Memory B cell (primary cell): ENCODE data around the gene BANP.
A peak's percentile ranks its signal among the peaks of the same experiment; 100 is the strongest.
"Not testable (repeated sequence)": the region's sequence is repeated elsewhere in the genome, so short reads cannot be mapped to it uniquely, and the experiment has no call there.

Source experiments
- ATAC-seq: fragments of 150-1000 bp; cut with Tn5 transposase; 2 replicates; pipeline ENCODE4 v1.10.0; 2021; ENCODE audit warnings: low read depth, mild to moderate bottlenecking, moderate library complexity
- DNase-seq, 2 donors: peaks; one replicate each; pipeline ENCODE4 v3.0.0; 2022; ENCODE audit warnings: low spot score in 2 of 2
- H3K27ac Mint-ChIP-seq: one replicate; pipeline ENCODE4 v1.8.0; 2022; ENCODE audit warnings: mild to moderate bottlenecking, moderate library complexity, mixed read lengths
- H3K27me3 Mint-ChIP-seq: one replicate; pipeline ENCODE4 v1.8.0; 2022; ENCODE audit warnings: mixed read lengths
- H3K36me3 Mint-ChIP-seq: one replicate; pipeline ENCODE4 v1.8.0; 2022; ENCODE audit warnings: mild to moderate bottlenecking, mixed read lengths
- H3K4me1 Mint-ChIP-seq: one replicate; pipeline ENCODE4 v1.8.0; 2022; ENCODE audit warnings: mixed read lengths
- H3K4me3 Mint-ChIP-seq: one replicate; pipeline ENCODE4 v1.8.0; 2022; ENCODE audit warnings: mild to moderate bottlenecking, moderate library complexity, mixed read lengths
- H3K9me3 Mint-ChIP-seq: one replicate; pipeline ENCODE4 v1.8.0; 2022; ENCODE audit warnings: mixed read lengths

The BANP gene

DNA sequence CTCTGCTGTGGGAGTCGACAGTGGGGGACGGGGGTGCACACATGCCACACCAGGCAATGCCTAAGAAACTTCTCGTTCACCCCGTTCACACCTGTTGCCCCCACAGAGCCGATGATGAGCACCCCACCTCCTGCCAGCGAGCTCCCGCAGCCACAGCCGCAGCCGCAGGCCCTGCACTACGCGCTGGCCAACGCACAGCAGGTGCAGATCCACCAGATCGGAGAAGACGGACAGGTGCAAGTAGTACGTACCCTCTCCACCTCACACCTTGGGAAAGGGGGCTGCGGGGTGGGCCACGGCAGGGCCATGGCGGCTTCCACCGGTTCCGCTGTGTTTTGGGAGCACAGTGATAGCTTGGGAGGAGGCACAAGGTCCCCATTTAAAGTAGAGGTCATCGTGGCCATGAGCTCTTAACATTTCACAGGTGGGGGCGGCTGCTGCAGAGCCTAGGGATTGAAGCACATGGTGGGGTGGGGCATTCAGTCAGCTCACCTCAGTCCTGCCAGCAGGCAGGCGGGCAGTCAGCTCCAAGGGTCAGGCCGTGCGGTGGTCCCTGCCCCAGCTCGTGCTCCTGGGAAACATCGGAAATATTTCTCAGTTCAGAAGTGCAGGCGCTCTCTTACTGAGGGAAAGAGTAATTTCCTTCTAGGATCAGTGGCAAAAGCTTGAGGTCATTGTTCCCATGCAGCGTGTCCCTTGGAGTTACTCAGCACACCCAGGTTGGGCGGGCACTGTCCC lies 81.9 kb downstream of the BANP start:
- H3K9me3 Mint-ChIP-seq, DNase-seq, H3K4me1 Mint-ChIP-seq, H3K4me3 Mint-ChIP-seq, H3K27me3 Mint-ChIP-seq, H3K27ac Mint-ChIP-seq, ATAC-seq: not testable (repeated sequence)
- H3K36me3 Mint-ChIP-seq: peaks cover 22% of the 10 kb centered on the region

DNA sequence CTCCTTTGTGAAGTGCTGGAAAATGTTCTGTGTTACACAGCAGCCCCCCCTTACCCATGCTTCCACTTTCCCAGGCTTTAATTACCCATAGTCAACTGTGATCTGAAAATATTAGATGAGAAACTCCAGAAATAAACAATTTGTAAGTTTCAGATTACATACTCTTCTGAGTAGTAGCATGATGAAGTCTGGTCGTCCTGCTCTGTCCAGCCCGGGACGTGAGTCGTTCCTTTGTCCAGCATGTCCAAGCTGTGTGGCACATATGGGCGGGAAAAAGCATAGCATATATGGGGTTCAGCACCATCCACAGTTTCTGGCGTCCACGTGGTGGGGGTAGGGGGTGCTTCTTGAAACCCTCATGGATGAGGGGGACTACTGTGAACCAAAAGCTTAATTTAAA lies 83.5 kb downstream of the BANP start:
- no peak for DNase-seq
- H3K4me1 Mint-ChIP-seq: no peaks in the 10 kb centered on the region
- no peaks in the 10 kb centered on the region for H3K9me3 Mint-ChIP-seq
- H3K4me3 Mint-ChIP-seq: no peak overlapping the region
- H3K36me3 Mint-ChIP-seq: peaks cover 23% of the 10 kb centered on the region
- no peak for ATAC-seq
- no peak overlapping the region for H3K27ac Mint-ChIP-seq
- H3K27me3 Mint-ChIP-seq: no peaks in the 10 kb centered on the region

- Mint-ChIP-seq H3K27me3 (no peaks in the 10 kb centered on the region), H3K9me3 (no peaks in the 10 kb centered on the region), H3K4me3 (no peak overlapping the region), H3K4me1 (no peaks in the 10 kb centered on the region), H3K27ac (no peak overlapping the region), H3K36me3 (peaks cover 25% of the 10 kb centered on the region)
- ATAC-seq: no peak
- DNase-seq: no peak
These were observed 84.1 kb downstream of the BANP start for GRCh38 chr16:88035292-88035691.

GRCh38 chr16:88035884-88036639 lies 84.8 kb downstream of the BANP start:
- H3K36me3 Mint-ChIP-seq: peaks cover 29% of the 10 kb centered on the region
- not testable (repeated sequence) for H3K27ac Mint-ChIP-seq, DNase-seq

DNA sequence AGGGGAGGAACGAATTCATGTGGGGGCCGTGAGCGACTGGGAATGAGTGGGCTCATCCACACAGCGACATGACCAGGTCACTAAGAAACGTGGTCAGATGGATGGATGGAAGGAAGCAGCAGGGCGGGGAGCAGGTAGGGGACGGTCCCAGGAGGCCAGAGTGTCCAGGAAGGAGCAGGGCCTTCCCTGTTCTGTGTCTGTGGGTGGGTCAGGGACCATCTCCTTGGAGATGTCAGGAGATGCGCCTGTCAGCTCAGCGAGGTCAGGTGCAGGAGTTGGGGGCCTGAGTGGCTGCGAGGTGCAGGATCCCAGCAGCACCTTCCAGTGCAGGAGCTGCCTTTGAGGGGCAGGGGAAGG lies 85.4 kb downstream of the BANP start:
- H3K4me1 Mint-ChIP-seq, H3K4me3 Mint-ChIP-seq, H3K27ac Mint-ChIP-seq, H3K9me3 Mint-ChIP-seq, ATAC-seq, DNase-seq, H3K27me3 Mint-ChIP-seq: not testable (repeated sequence)
- peaks cover 29% of the 10 kb centered on the region for H3K36me3 Mint-ChIP-seq

More at GRCh38 chr16:88035884-88036639, 84.8 kb downstream of the BANP start:
- not testable (repeated sequence) for H3K4me3 Mint-ChIP-seq, H3K27me3 Mint-ChIP-seq, H3K4me1 Mint-ChIP-seq, H3K9me3 Mint-ChIP-seq, ATAC-seq

DNA sequence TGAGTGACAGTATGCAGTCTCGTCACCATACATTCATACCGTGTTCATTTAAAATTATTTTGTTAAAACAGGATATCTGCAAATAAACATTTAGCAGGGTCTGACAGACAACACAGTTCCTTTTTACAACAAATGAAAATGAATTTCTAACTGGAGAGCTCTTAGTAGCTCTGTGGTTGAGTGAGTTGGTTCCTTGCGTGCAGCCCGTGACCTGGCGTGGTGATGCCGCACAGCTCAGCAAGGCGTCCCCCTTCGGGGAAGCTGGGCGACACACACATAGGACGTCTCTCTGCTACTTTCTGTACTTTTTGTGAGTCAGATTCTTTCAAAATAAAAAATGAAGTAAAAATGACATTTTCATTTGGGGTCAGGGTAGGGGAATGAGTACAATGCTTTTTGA lies 86.1 kb downstream of the BANP start:
- not testable (repeated sequence) for H3K9me3 Mint-ChIP-seq, H3K4me1 Mint-ChIP-seq, H3K4me3 Mint-ChIP-seq, H3K27ac Mint-ChIP-seq, DNase-seq, H3K27me3 Mint-ChIP-seq
- H3K36me3 Mint-ChIP-seq: peaks cover 27% of the 10 kb centered on the region
- ATAC-seq: peak; percentile 64

DNA sequence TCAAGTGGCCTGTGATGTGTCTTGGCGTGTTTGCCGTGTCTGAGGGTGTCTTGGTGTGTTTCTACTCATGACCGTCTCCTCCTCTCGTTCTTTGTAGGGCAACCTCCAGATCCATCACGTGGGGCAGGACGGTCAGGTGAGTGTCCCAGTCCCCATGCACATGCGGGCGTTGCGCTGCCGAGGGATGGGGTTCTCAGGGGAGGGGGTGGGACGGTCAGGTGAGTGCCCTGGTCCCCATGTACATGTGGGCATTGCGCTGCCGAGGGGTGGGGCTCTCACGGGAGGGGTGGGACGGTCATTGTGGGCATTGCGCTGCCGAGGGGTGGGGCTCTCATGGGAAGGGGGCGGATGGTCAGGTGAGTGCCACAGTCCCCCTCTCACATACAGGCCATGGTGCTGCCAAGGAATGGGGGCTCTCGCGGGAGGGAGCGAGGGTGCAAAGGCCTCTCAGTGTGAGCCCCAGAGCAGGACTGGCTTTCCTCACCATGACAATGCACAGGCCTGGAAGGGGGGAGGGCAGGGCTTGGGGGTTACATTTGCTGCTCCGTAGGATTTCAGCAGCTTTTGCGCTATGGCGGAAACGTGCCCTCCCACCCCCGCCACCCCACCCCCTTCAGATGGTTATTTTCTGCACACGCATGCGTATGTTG lies 86.8 kb downstream of the BANP start:
- H3K4me3 Mint-ChIP-seq, DNase-seq, H3K9me3 Mint-ChIP-seq, H3K27me3 Mint-ChIP-seq, H3K27ac Mint-ChIP-seq, ATAC-seq: not testable (repeated sequence)
- peaks cover 26% of the 10 kb centered on the region for H3K36me3 Mint-ChIP-seq
- H3K4me1 Mint-ChIP-seq: peaks cover 11% of the 10 kb centered on the region

DNA sequence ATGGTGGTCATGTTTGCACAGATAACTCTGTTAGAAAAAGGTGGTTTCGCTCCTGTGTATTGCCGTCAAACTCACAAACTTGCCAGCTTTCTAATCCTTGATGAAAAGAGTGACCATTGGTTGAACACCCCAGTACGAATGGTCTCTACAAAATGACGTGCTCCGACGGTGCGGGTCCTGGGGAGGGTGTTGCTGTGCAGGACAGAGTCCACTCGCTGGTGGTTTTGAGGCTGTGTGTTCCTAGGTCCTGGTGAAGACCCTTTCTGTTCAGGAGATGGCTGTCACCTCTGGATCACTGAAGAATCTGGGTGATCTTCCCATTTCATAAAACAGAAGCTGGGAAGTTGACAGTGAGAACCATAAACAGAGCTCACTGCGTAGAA lies 87.3 kb downstream of the BANP start:
- H3K27ac Mint-ChIP-seq, DNase-seq, H3K27me3 Mint-ChIP-seq, ATAC-seq, H3K9me3 Mint-ChIP-seq, H3K4me3 Mint-ChIP-seq: not testable (repeated sequence)
- peaks cover 15% of the 10 kb centered on the region for H3K4me1 Mint-ChIP-seq
- peaks cover 26% of the 10 kb centered on the region for H3K36me3 Mint-ChIP-seq

DNA sequence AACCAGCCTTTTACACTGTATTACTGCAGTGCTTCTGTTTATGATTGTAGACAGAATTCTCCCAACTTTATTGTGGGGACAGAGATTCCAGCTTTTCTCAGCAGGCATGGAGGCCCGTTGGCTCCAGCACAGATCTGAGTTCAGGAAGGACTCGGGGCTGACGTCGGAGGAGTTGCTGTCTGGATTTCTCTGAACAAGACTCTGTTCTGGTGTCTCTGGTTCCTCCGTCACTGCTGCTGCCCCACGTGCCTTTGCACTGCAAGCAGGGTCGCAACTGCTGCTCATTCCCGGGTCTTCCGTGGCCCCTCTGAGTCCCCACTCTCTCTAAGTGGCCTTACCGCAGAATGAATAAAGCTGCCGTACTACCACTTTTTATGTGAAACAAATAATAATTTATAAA lies 88.4 kb downstream of the BANP start:
- Mint-ChIP-seq H3K36me3 (peaks cover 26% of the 10 kb centered on the region), H3K4me1 (peaks cover 20% of the 10 kb centered on the region), H3K9me3 (no peaks in the 10 kb centered on the region), H3K27me3 (no peaks in the 10 kb centered on the region), H3K4me3 (no peak overlapping the region), H3K27ac (no peak overlapping the region)
- ATAC-seq (no peak), DNase-seq (no peak)

DNA sequence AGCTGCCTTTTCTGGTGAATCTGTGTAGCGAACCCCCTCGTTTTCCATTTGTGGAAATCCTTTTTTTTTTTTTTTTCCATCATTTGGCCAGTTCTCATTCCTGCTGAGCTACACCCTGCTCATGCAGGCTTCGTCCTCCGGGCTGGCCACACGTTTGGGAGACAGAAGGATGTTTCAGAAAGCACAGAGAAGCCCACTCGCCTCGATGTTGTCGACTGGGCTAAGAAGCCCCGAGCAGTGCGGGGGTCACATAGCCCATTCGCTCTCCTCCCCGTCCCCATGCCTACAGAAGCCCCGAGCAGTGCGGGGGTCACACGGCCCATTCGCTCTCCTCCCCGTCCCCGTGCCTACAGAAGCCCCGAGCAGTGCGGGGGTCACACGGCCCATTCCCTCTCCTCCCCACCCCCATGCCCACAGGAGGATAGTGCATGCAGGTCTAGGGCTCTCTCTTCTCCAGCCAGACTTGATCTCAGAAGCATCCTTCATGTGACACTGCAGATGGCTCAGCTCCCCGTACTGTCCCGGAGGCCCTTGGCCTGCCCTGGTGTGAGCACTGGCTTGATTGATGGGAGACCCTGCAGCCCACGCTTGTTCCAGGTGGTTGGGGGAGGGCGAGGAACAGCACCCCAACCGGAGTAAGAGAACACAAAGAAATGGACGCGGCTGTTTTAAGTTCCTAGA lies 89.1 kb downstream of the BANP start:
- not testable (repeated sequence) for H3K9me3 Mint-ChIP-seq, H3K4me3 Mint-ChIP-seq, ATAC-seq, H3K27me3 Mint-ChIP-seq, DNase-seq
- Mint-ChIP-seq H3K27ac (peak overlapping the region; percentile 39), H3K4me1 (peaks cover 23% of the 10 kb centered on the region), H3K36me3 (peaks cover 23% of the 10 kb centered on the region)

DNA sequence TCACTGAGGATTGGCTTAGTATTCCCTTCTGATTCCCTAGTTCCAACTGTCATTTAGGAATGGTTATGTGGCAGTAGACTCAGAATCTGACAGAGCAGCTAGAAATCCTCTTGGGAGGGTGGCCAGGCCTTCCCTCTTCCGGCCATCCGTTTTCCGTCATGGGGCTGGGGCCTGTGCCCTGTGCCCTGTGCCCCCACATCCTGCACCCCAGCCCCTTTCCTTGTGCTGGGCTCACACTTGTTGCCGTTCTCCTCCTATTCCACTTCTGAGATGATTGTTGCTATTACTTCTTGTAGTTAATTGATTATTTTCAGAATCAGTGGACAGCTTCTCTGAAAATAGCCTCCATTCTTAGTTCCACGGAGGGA lies 89.6 kb downstream of the BANP start:
- not testable (repeated sequence) for H3K9me3 Mint-ChIP-seq, ATAC-seq, H3K4me3 Mint-ChIP-seq, H3K27me3 Mint-ChIP-seq, DNase-seq
- peaks cover 29% of the 10 kb centered on the region for H3K4me1 Mint-ChIP-seq
- H3K27ac Mint-ChIP-seq: peak overlapping the region; percentile 39
- H3K36me3 Mint-ChIP-seq: peaks cover 19% of the 10 kb centered on the region

- DNase-seq, H3K9me3 Mint-ChIP-seq, ATAC-seq, H3K27me3 Mint-ChIP-seq, H3K4me3 Mint-ChIP-seq: not testable (repeated sequence)
- peaks cover 13% of the 10 kb centered on the region for H3K36me3 Mint-ChIP-seq
- H3K27ac Mint-ChIP-seq: peak overlapping the region; percentile 85
- H3K4me1 Mint-ChIP-seq: peaks cover 31% of the 10 kb centered on the region
These were observed 90.3 kb downstream of the BANP start for GRCh38 chr16:88041506-88041905.

DNA sequence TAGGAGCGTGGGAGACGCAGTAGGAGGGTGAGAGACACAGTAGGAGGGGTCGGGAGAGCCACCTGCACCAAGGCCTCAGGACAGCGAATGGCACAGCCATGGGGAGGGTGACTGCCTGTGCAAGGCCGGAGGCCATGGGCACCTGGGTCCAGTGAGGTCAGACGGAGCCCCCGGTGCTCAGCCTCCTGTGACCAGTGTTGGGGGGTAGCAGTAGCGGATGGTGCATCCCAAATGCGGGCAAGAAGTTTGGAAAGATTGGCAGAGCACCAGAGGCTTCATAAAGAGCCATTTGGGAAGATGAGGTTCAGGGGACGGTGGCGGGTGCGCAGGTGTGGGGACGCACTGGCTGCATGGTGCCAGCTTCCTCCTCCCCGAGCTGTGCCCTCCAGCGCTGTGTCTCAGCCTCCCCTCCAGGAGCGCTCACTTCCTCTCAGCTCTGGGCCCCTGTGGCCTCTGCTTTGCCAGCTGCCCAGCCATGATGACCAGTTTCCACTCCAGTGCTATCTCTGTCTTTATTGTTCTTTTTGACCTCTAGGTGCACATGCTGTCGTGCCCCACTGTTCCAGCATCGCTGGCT lies 90.8 kb downstream of the BANP start:
- H3K27ac Mint-ChIP-seq: peak overlapping the region; percentile 85
- H3K4me1 Mint-ChIP-seq: peaks cover 31% of the 10 kb centered on the region
- peak overlapping the region; percentile 22 for H3K4me3 Mint-ChIP-seq
- H3K9me3 Mint-ChIP-seq, ATAC-seq, DNase-seq, H3K27me3 Mint-ChIP-seq: not testable (repeated sequence)
- peaks cover 11% of the 10 kb centered on the region for H3K36me3 Mint-ChIP-seq
